ENCODE measurements around the gene KCNIP4.

Gene KCNIP4

DNA sequence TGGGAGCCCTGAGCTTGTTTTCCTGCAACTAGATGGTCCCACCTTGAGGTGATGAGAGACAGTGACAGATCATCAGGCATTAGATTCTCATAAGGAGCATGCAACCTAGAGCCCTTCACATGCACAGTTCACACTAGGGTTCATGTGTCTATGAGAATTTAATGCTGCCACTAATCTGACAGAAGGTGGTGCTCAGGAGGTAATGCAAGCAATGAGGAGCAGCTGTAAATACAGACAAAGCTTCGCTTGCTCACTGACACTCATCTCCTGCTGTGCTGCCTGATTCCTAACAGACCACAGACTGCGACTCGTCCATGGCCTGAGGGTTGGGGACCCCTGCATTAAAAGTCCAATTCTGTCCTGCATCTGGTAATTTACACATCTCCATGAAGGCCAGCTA, 141.6 kb downstream of the KCNIP4 start:
- H3K4me3 ChIP-seq (ENCODE audit: low read depth, low read length): no peak overlapping the region
- H3K9ac ChIP-seq (ENCODE audit: low read length): no peak overlapping the region
- no peaks in the 10 kb centered on the region for H3K27me3 ChIP-seq (ENCODE audit: control insufficient read depth, insufficient read depth, low read length)
- H3K27ac ChIP-seq (ENCODE audit: low read depth, low read length): no peak overlapping the region
- H3K4me1 ChIP-seq (ENCODE audit: control insufficient read depth, insufficient read depth, low read length): no peaks in the 10 kb centered on the region
- no peaks in the 10 kb centered on the region for H3K36me3 ChIP-seq (ENCODE audit: control insufficient read depth, insufficient read depth, low read length)
- peaks cover 5% of the 10 kb centered on the region; the same call in 1 of the 2 replicates for H3K9me3 ChIP-seq (ENCODE audit: control insufficient read depth, insufficient read depth, low read depth, low read length)

DNA sequence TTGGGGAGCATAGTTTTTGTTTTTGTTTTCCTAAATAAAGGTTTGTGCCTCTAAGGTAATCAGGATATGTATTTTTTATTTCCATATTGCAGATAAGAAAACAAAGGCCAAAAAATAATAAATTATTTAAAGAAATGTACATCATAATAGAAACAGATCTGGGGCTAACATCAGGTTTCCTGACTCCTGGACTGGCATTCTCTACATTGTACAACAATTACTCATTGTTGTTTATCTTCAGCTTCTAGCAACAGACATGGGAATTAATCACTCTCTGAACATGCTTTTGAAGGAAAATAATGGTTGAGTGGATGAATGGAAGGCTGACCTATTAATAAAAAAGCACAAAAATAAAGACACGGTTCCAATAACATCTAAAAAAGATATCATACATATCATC, 146.2 kb downstream of the KCNIP4 start:
- H3K27ac ChIP-seq (ENCODE audit: low read depth, low read length): no peak overlapping the region
- no peaks in the 10 kb centered on the region for H3K36me3 ChIP-seq (ENCODE audit: control insufficient read depth, insufficient read depth, low read length)
- H3K9me3 ChIP-seq (ENCODE audit: control insufficient read depth, insufficient read depth, low read depth, low read length): peaks cover 5% of the 10 kb centered on the region; the same call in 1 of the 2 replicates
- no peaks in the 10 kb centered on the region for H3K4me1 ChIP-seq (ENCODE audit: control insufficient read depth, insufficient read depth, low read length)
- no peak overlapping the region for H3K9ac ChIP-seq (ENCODE audit: low read length)
- H3K27me3 ChIP-seq (ENCODE audit: control insufficient read depth, insufficient read depth, low read length): no peaks in the 10 kb centered on the region
- H3K4me3 ChIP-seq (ENCODE audit: low read depth, low read length): no peak overlapping the region

- Histone ChIP-seq H3K9me3 (ENCODE audit: control insufficient read depth, insufficient read depth, low read depth, low read length) (peaks cover under 1% of the 10 kb centered on the region; the same call in 1 of the 2 replicates), H3K27me3 (ENCODE audit: control insufficient read depth, insufficient read depth, low read length) (no peaks in the 10 kb centered on the region), H3K4me3 (ENCODE audit: low read depth, low read length) (no peak overlapping the region), H3K9ac (ENCODE audit: low read length) (no peak overlapping the region), H3K36me3 (ENCODE audit: control insufficient read depth, insufficient read depth, low read length) (no peaks in the 10 kb centered on the region), H3K4me1 (ENCODE audit: control insufficient read depth, insufficient read depth, low read length) (no peaks in the 10 kb centered on the region), H3K27ac (ENCODE audit: low read depth, low read length) (no peak overlapping the region)
These were observed 146.7 kb downstream of the KCNIP4 start for GRCh38 chr4:21801661-21802385.

GRCh38 chr4:21795091-21795490, 153.5 kb downstream of the KCNIP4 start:
- H3K4me3 ChIP-seq (ENCODE audit: low read depth, low read length): no peak overlapping the region
- no peaks in the 10 kb centered on the region for H3K4me1 ChIP-seq (ENCODE audit: control insufficient read depth, insufficient read depth, low read length)

DNA sequence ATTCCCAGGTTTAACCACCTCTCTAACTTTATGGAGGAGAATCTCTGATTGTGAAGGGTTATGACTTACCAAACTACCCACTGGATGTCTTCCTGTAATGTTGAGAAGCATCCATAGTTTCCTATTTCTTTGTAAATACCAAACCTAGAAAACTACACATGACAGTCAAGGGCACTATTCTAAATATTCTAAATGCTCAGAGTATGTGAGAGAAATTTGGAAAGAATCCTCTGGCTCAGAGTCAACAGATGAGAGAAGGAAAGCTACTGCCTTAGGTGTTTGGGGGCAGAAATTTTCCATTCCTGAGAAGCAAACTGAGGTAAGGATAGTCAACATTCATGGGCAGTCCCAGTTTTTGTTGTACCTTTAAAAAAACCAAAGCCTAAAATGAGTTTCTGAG, 155.8 kb downstream of the KCNIP4 start:
- Histone ChIP-seq H3K9me3 (ENCODE audit: control insufficient read depth, insufficient read depth, low read depth, low read length) (no peaks in the 10 kb centered on the region), H3K9ac (ENCODE audit: low read length) (no peak overlapping the region), H3K27me3 (ENCODE audit: control insufficient read depth, insufficient read depth, low read length) (no peaks in the 10 kb centered on the region), H3K4me1 (ENCODE audit: control insufficient read depth, insufficient read depth, low read length) (no peaks in the 10 kb centered on the region), H3K36me3 (ENCODE audit: control insufficient read depth, insufficient read depth, low read length) (no peaks in the 10 kb centered on the region), H3K4me3 (ENCODE audit: low read depth, low read length) (no peak overlapping the region), H3K27ac (ENCODE audit: low read depth, low read length) (no peak overlapping the region)

More at GRCh38 chr4:21795091-21795490, 153.5 kb downstream of the KCNIP4 start:
- Histone ChIP-seq H3K27me3 (ENCODE audit: control insufficient read depth, insufficient read depth, low read length) (no peaks in the 10 kb centered on the region), H3K9me3 (ENCODE audit: control insufficient read depth, insufficient read depth, low read depth, low read length) (no peaks in the 10 kb centered on the region), H3K27ac (ENCODE audit: low read depth, low read length) (no peak overlapping the region), H3K36me3 (ENCODE audit: control insufficient read depth, insufficient read depth, low read length) (no peaks in the 10 kb centered on the region), H3K9ac (ENCODE audit: low read length) (no peak overlapping the region)

GRCh38 chr4:21790438-21791029, 158.0 kb downstream of the KCNIP4 start:
- Histone ChIP-seq H3K4me3 (ENCODE audit: low read depth, low read length) (no peak overlapping the region), H3K27ac (ENCODE audit: low read depth, low read length) (no peak overlapping the region), H3K4me1 (ENCODE audit: control insufficient read depth, insufficient read depth, low read length) (no peaks in the 10 kb centered on the region), H3K27me3 (ENCODE audit: control insufficient read depth, insufficient read depth, low read length) (no peaks in the 10 kb centered on the region), H3K36me3 (ENCODE audit: control insufficient read depth, insufficient read depth, low read length) (no peaks in the 10 kb centered on the region), H3K9me3 (ENCODE audit: control insufficient read depth, insufficient read depth, low read depth, low read length) (no peaks in the 10 kb centered on the region), H3K9ac (ENCODE audit: low read length) (no peak overlapping the region)

- Histone ChIP-seq H3K4me1 (ENCODE audit: control insufficient read depth, insufficient read depth, low read length) (no peaks in the 10 kb centered on the region), H3K9ac (ENCODE audit: low read length) (no peak overlapping the region), H3K27ac (ENCODE audit: low read depth, low read length) (no peak overlapping the region), H3K36me3 (ENCODE audit: control insufficient read depth, insufficient read depth, low read length) (no peaks in the 10 kb centered on the region), H3K9me3 (ENCODE audit: control insufficient read depth, insufficient read depth, low read depth, low read length) (no peaks in the 10 kb centered on the region), H3K4me3 (ENCODE audit: low read depth, low read length) (no peak overlapping the region), H3K27me3 (ENCODE audit: control insufficient read depth, insufficient read depth, low read length) (no peaks in the 10 kb centered on the region)
These were observed 168.4 kb downstream of the KCNIP4 start for GRCh38 chr4:21780148-21780547.

DNA sequence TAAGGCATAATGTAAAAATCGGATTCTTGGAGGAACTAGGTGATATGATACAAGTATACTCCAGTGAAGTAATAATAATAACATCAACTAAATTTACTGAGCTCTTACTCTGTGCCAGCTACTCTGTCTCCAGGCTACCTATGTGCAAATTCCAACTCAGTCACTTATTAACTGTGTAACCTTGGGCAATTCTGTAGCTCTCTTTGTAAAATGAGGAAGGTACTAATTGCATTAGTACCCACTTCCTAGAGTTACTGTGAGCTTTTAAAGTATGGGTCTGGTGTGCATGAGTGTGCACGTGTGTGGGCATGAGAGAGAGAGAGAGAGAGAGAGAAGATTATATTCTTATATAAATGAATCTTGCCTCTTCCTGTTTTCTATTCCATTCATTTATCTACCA, 169.9 kb downstream of the KCNIP4 start:
- H3K27ac ChIP-seq (ENCODE audit: low read depth, low read length): no peak overlapping the region
- H3K27me3 ChIP-seq (ENCODE audit: control insufficient read depth, insufficient read depth, low read length): no peaks in the 10 kb centered on the region
- H3K4me1 ChIP-seq (ENCODE audit: control insufficient read depth, insufficient read depth, low read length): no peaks in the 10 kb centered on the region
- no peak overlapping the region for H3K9ac ChIP-seq (ENCODE audit: low read length)
- H3K4me3 ChIP-seq (ENCODE audit: low read depth, low read length): no peak overlapping the region
- H3K36me3 ChIP-seq (ENCODE audit: control insufficient read depth, insufficient read depth, low read length): no peaks in the 10 kb centered on the region
- H3K9me3 ChIP-seq (ENCODE audit: control insufficient read depth, insufficient read depth, low read depth, low read length): no peaks in the 10 kb centered on the region

- no peak overlapping the region for H3K27ac ChIP-seq (ENCODE audit: low read depth, low read length)
These were observed 172.9 kb downstream of the KCNIP4 start for GRCh38 chr4:21775703-21776102.

GRCh38 chr4:21769404-21770147, 179.0 kb downstream of the KCNIP4 start:
- H3K4me3 ChIP-seq (ENCODE audit: low read depth, low read length): no peak overlapping the region
- no peak overlapping the region for H3K9ac ChIP-seq (ENCODE audit: low read length)
- no peaks in the 10 kb centered on the region for H3K36me3 ChIP-seq (ENCODE audit: control insufficient read depth, insufficient read depth, low read length)
- no peaks in the 10 kb centered on the region for H3K9me3 ChIP-seq (ENCODE audit: control insufficient read depth, insufficient read depth, low read depth, low read length)
- peaks cover 3% of the 10 kb centered on the region; the same call in 1 of the 2 replicates for H3K4me1 ChIP-seq (ENCODE audit: control insufficient read depth, insufficient read depth, low read length)
- no peaks in the 10 kb centered on the region for H3K27me3 ChIP-seq (ENCODE audit: control insufficient read depth, insufficient read depth, low read length)
- no peak overlapping the region for H3K27ac ChIP-seq (ENCODE audit: low read depth, low read length)

More at GRCh38 chr4:21775703-21776102, 172.9 kb downstream of the KCNIP4 start:
- no peaks in the 10 kb centered on the region for H3K36me3 ChIP-seq (ENCODE audit: control insufficient read depth, insufficient read depth, low read length)
- H3K9ac ChIP-seq (ENCODE audit: low read length): no peak overlapping the region
- H3K4me1 ChIP-seq (ENCODE audit: control insufficient read depth, insufficient read depth, low read length): no peaks in the 10 kb centered on the region
- no peak overlapping the region for H3K4me3 ChIP-seq (ENCODE audit: low read depth, low read length)
- H3K9me3 ChIP-seq (ENCODE audit: control insufficient read depth, insufficient read depth, low read depth, low read length): no peaks in the 10 kb centered on the region
- no peaks in the 10 kb centered on the region for H3K27me3 ChIP-seq (ENCODE audit: control insufficient read depth, insufficient read depth, low read length)
